Endothelial cell of hepatic sinusoid (primary cell): ENCODE results near the gene TLDC2.

Experiments
- in situ Hi-C: cut with HindIII; loops from 2 replicates; pipeline ENCODE4 v1.10.0; 2017; ENCODE audit warnings: low sequenced_read_pairs

Gene TLDC2

GRCh38 chr20:36941401-36941835 is 65.5 kb downstream of the TLDC2 start:
- in situ Hi-C loops: no loop called here
